Astrocyte (in vitro differentiated cells and primary cell): Measurements from ENCODE around the gene NFIA.

Source experiments
- CTCF ChIP-seq: IDR thresholded peaks from 2 replicates; pipeline ENCODE4 v1.5.1; 2011; ENCODE audit warnings: low read depth, mild to moderate bottlenecking, inconsistent platforms, low read length, moderate library complexity; ENCODE audit not compliant: insufficient read depth
- EZH2 ChIP-seq: IDR thresholded peaks from 2 replicates; pipeline ENCODE4 v1.6.1; 2012; ENCODE audit warnings: mild to moderate bottlenecking, low read length, inconsistent platforms; ENCODE audit not compliant: insufficient read depth

- TF ChIP-seq CTCF (no peak), EZH2 (no peak)
Measured at GRCh38 chr1:61388566-61388965, 306.2 kb downstream of the NFIA start.
